ENCODE measurements around the gene SMPD2. TPM values are rescaled to one million over a fixed set of nuclear protein-coding genes. Genes with fewer than 3 reads are reported as not detected.

SMPD2 gene
- total and polyA plus RNA-seq, 9 of the 15 experiments (the other 6 are each of a cell fraction or from before 2014, with no cell fraction given): 0.13 to 21.8 (median 18.3) TPM

DNA sequence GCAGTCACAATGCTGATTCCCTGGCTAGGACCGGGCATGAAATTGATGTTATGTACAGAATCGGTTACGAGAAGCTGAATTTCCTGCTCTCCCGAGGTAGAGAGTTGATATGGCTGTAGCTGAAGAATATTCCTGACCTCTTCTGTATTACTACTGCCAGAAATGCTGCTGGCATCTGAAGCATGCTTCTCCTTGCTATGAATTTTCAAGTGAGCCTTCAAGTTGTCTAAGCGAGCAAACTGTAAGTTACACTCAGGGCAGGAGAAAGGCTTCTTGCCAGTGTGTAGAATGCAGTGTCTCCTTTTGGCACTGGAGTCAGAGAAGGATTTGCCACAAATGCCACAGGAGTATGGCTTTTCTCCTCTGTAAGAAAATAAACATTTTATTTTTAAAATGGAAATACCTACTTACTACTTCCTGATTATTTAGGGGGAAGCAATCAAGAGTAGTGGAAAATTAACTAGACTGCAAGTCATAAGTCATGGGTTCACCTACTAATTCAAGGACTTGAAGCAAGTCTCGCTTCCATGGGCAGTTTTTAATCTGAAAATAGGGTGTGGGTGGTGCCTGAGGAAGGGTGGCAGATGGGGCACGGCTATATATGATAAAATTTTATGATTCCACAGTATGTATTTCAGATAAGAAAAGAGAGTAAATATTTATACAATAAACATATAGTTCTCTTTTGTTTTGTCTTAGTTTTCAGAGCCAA, 25.8 kb downstream of the SMPD2 start (continued):
- TF ChIP-seq, protein P1, sequence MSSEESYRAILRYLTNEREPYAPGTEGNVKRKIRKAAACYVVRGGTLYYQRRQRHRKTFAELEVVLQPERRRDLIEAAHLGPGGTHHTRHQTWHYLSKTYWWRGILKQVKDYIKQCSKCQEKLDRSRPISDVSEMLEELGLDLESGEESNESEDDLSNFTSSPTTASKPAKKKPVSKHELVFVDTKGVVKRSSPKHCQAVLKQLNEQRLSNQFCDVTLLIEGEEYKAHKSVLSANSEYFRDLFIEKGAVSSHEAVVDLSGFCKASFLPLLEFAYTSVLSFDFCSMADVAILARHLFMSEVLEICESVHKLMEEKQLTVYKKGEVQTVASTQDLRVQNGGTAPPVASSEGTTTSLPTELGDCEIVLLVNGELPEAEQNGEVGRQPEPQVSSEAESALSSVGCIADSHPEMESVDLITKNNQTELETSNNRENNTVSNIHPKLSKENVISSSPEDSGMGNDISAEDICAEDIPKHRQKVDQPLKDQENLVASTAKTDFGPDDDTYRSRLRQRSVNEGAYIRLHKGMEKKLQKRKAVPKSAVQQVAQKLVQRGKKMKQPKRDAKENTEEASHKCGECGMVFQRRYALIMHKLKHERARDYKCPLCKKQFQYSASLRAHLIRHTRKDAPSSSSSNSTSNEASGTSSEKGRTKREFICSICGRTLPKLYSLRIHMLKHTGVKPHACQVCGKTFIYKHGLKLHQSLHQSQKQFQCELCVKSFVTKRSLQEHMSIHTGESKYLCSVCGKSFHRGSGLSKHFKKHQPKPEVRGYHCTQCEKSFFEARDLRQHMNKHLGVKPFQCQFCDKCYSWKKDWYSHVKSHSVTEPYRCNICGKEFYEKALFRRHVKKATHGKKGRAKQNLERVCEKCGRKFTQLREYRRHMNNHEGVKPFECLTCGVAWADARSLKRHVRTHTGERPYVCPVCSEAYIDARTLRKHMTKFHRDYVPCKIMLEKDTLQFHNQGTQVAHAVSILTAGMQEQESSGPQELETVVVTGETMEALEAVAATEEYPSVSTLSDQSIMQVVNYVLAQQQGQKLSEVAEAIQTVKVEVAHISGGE (CRISPR knock-in tag; IDR thresholded peaks at IDR 0.05): no peak

DNA sequence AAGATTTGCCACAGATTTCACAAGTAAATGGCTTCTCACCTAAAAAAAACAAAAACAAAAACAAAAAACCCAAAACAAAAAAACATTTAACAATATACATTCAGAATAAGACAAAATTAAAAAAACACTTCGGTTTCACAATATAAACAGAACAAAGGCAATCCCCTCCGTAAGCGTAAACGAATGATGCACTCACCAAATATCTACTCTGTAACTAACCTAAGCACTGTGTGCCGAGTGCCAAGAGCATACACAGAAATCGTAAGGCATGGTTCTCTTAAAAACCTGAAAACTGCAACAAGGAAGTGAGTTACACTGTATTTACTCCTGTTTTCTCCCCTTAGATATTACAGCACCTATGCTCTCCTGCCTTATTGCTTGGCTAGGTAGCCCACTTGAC, 27.2 kb downstream of the SMPD2 start:
- intact Hi-C loops (cut with micrococcal nuclease): no loop called here
- H2AFZ ChIP-seq (ENCODE audit: low read depth, low read length): no peak overlapping the region
- no peaks in the 10 kb centered on the region for H4K20me1 ChIP-seq (replicated peaks; ENCODE audit: control insufficient read depth, insufficient read depth, low read length)
- no peak overlapping the region for H3K9ac ChIP-seq (ENCODE audit: insufficient read depth in 1 of 2, low read depth in 2 of 2, low read length in 2 of 2)
- WGBS (ENCODE audit: insufficient coverage, low coverage, missing lambda C conversion rate): 87% methylated on average over 6 of the region's 6 CpGs
- no peaks in the 10 kb centered on the region for H3K9me1 ChIP-seq (ENCODE audit: control insufficient read depth, insufficient read depth, low read length)
- H3K4me1 ChIP-seq (replicated peaks in 1 of 2; ENCODE audit: control insufficient read depth in 2 of 2, insufficient read depth in 2 of 2, low read length in 2 of 2): no peaks in the 10 kb centered on the region
- no peak overlapping the region for H3K27ac ChIP-seq (ENCODE audit: extremely low read depth, low read depth, low read length)
- H3K79me2 ChIP-seq (ENCODE audit: control insufficient read depth, insufficient read depth, low read length): 0 out of 3 replicates have a peak, but pooled peaks cover 5% of the 10 kb centered on the region
- H3K9me3 ChIP-seq (replicated peaks; ENCODE audit: control insufficient read depth, insufficient read depth, low read depth, low read length): no peaks in the 10 kb centered on the region
- ChIA-PET CTCF (ENCODE audit: low intra/inter-chr PET ratio) (no interaction called here), POLR2A (no interaction called here)
- ATAC-seq (no peak), FAIRE-seq (no peak), DNase-seq (ENCODE audit: extremely low read depth in 1 of 4, low spot score in 3 of 4) (no peak)
- peaks cover 97% of the 10 kb centered on the region for H3K36me3 ChIP-seq (ENCODE audit: control insufficient read depth, insufficient read depth, low read length)
- in situ Hi-C loops (cut with MboI): no loop called here
- H3K4me2 ChIP-seq (ENCODE audit: insufficient read depth, low read length): no peak overlapping the region
- H3K27me3 ChIP-seq (ENCODE audit: control insufficient read depth in 2 of 2, insufficient read depth in 2 of 2, low read length in 2 of 2): no peaks in the 10 kb centered on the region
- no peak overlapping the region for H3K4me3 ChIP-seq
- BruUV-seq (replicated peaks): no TSS peak
- TF ChIP-seq, protein P2, sequence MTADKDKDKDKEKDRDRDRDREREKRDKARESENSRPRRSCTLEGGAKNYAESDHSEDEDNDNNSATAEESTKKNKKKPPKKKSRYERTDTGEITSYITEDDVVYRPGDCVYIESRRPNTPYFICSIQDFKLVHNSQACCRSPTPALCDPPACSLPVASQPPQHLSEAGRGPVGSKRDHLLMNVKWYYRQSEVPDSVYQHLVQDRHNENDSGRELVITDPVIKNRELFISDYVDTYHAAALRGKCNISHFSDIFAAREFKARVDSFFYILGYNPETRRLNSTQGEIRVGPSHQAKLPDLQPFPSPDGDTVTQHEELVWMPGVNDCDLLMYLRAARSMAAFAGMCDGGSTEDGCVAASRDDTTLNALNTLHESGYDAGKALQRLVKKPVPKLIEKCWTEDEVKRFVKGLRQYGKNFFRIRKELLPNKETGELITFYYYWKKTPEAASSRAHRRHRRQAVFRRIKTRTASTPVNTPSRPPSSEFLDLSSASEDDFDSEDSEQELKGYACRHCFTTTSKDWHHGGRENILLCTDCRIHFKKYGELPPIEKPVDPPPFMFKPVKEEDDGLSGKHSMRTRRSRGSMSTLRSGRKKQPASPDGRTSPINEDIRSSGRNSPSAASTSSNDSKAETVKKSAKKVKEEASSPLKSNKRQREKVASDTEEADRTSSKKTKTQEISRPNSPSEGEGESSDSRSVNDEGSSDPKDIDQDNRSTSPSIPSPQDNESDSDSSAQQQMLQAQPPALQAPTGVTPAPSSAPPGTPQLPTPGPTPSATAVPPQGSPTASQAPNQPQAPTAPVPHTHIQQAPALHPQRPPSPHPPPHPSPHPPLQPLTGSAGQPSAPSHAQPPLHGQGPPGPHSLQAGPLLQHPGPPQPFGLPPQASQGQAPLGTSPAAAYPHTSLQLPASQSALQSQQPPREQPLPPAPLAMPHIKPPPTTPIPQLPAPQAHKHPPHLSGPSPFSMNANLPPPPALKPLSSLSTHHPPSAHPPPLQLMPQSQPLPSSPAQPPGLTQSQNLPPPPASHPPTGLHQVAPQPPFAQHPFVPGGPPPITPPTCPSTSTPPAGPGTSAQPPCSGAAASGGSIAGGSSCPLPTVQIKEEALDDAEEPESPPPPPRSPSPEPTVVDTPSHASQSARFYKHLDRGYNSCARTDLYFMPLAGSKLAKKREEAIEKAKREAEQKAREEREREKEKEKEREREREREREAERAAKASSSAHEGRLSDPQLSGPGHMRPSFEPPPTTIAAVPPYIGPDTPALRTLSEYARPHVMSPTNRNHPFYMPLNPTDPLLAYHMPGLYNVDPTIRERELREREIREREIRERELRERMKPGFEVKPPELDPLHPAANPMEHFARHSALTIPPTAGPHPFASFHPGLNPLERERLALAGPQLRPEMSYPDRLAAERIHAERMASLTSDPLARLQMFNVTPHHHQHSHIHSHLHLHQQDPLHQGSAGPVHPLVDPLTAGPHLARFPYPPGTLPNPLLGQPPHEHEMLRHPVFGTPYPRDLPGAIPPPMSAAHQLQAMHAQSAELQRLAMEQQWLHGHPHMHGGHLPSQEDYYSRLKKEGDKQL (CRISPR knock-in tag; IDR thresholded peaks at IDR 0.05; ENCODE audit: borderline replicate concordance): no peak
- TF ChIP-seq ZNF408 (CRISPR knock-in tag; IDR thresholded peaks at IDR 0.05; ENCODE audit: low read depth) (no peak), ZNF830 (CRISPR knock-in tag; IDR thresholded peaks at IDR 0.05) (no peak)
- TF ChIP-seq, protein P3, sequence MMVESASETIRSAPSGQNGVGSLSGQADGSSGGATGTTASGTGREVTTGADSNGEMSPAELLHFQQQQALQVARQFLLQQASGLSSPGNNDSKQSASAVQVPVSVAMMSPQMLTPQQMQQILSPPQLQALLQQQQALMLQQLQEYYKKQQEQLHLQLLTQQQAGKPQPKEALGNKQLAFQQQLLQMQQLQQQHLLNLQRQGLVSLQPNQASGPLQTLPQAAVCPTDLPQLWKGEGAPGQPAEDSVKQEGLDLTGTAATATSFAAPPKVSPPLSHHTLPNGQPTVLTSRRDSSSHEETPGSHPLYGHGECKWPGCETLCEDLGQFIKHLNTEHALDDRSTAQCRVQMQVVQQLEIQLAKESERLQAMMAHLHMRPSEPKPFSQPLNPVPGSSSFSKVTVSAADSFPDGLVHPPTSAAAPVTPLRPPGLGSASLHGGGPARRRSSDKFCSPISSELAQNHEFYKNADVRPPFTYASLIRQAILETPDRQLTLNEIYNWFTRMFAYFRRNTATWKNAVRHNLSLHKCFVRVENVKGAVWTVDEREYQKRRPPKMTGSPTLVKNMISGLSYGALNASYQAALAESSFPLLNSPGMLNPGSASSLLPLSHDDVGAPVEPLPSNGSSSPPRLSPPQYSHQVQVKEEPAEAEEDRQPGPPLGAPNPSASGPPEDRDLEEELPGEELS (CRISPR knock-in tag; IDR thresholded peaks at IDR 0.05; ENCODE audit: borderline replicate concordance): no peak
- TF ChIP-seq, protein P4, sequence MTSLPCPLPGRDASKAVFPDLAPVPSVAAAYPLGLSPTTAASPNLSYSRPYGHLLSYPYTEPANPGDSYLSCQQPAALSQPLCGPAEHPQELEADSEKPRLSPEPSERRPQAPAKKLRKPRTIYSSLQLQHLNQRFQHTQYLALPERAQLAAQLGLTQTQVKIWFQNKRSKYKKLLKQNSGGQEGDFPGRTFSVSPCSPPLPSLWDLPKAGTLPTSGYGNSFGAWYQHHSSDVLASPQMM (CRISPR knock-in tag; IDR thresholded peaks at IDR 0.05): no peak
